Caco-2 (cell line): ENCODE measurements around the gene SAMD11. TPM values are rescaled to one million over a fixed set of nuclear protein-coding genes. Genes with fewer than 3 reads are reported as not detected.

Experiments used
- BruUV-seq: library from RNA; stranded (reverse); fragments of 400-500 nt; replicated peaks from 2 replicates; lab custom pipeline; 2021; lab: Mats Ljungman, UMichigan
- CTCF ChIA-PET: fragments of 300-600 bp; sonication (Branson Sonifier 250); formaldehyde crosslinking; loops from one replicate; lab custom pipeline; 2022; ENCODE audit warnings: antibody characterized with exemption; lab: Charles Lee
- POLR2A ChIA-PET: fragments of 300-600 bp; sonication (Branson Sonifier 250); formaldehyde crosslinking; loops from one replicate; lab custom pipeline; 2022; ENCODE audit warnings: antibody characterized with exemption; lab: Charles Lee
- DNase-seq, 2 experiments: peaks; one replicate each; pipeline versions ENCODE4 v3.0.0 to v3.0.0-alpha.2; 2020 to 2022
- H3K27me3 ChIP-seq: replicated peaks from 2 replicates; pipeline ENCODE4 v1.6.0; 2011; ENCODE audit warnings: low read length; ENCODE audit not compliant: control insufficient read depth, insufficient read depth
- H3K36me3 ChIP-seq: 2 replicates; pipeline ENCODE4 v1.5.1; 2011; ENCODE audit warnings: low read length; ENCODE audit not compliant: control insufficient read depth, insufficient read depth
- H3K4me1 ChIP-seq: fragments of 250-450 bp; sonication (Bioruptor Pico); 2 replicates; pipeline ENCODE4 v1.5.1; 2020; ENCODE audit warnings: mild to moderate bottlenecking
- H3K4me3 ChIP-seq: 2 replicates; pipeline ENCODE4 v1.5.1; 2011; ENCODE audit warnings: low read depth, mild to moderate bottlenecking, control low read depth, low read length
- H3K9me3 ChIP-seq: fragments of 250-450 bp; sonication (Bioruptor Pico); 2 replicates; pipeline ENCODE4 v1.5.1; 2020; ENCODE audit warnings: mild to moderate bottlenecking, moderate library complexity
- H3K27ac Mint-ChIP-seq: one replicate; pipeline ENCODE4 v1.8.0; 2022; ENCODE audit warnings: mixed read lengths; ENCODE audit not compliant: unreplicated experiment
- H3K27me3 Mint-ChIP-seq: one replicate; pipeline ENCODE4 v1.8.0; 2022; ENCODE audit warnings: mixed read lengths; ENCODE audit not compliant: insufficient read depth, unreplicated experiment
- H3K36me3 Mint-ChIP-seq: one replicate; pipeline ENCODE4 v1.8.0; 2022; ENCODE audit warnings: mild to moderate bottlenecking, mixed read lengths; ENCODE audit not compliant: insufficient read depth, unreplicated experiment
- H3K4me1 Mint-ChIP-seq: one replicate; pipeline ENCODE4 v1.8.0; 2022; ENCODE audit warnings: low read depth, mixed read lengths; ENCODE audit not compliant: unreplicated experiment
- H3K4me3 Mint-ChIP-seq: one replicate; pipeline ENCODE4 v1.8.0; 2022; ENCODE audit warnings: mild to moderate bottlenecking, moderate library complexity, mixed read lengths; ENCODE audit not compliant: unreplicated experiment
- H3K9me3 Mint-ChIP-seq: one replicate; pipeline ENCODE4 v1.8.0; 2022; ENCODE audit warnings: mixed read lengths; ENCODE audit not compliant: unreplicated experiment
- CTCF ChIP-seq, 2 experiments: fragments of 200-600 bp in 1 of 2; IDR thresholded peaks; 1 replicate in 1 of 2; 2 replicates in 1 of 2; pipeline versions ENCODE4 v1.5.1 to v1.8.0; 2011 to 2022; ENCODE audit warnings: antibody characterized with exemption in 1 of 2, control low read depth in 1 of 2, inconsistent platforms in 1 of 2, low read depth in 1 of 2, low read length in 1 of 2, mild to moderate bottlenecking in 1 of 2, moderate library complexity in 1 of 2; ENCODE audit not compliant: insufficient read depth in 1 of 2, severe bottlenecking in 1 of 2, unreplicated experiment in 1 of 2
- intact Hi-C: fragments of 100-400 bp; cut with micrococcal nuclease; formaldehyde crosslinking; loops from one replicate; pipeline ENCODE4 v1.10.0; 2022; ENCODE audit not compliant: unreplicated experiment
- total RNA-seq: library from RNA; stranded (reverse); gene quantifications from 2 replicates; pipeline ENCODE4 v1.2.3, GENCODE V29; 2022

SAMD11 gene
- total RNA-seq, 1 experiment from 2014 or later, result 0.54 TPM

- ChIA-PET POLR2A (interaction anchor here (0.6 to 1.5 kb wide), 2 partner anchors 8 to 72 kb away, joined by 3 to 4 read pairs; no protein-coding TSS in a partner anchor), CTCF (interaction anchor here (1.8 kb wide), 1 partner anchor 9 kb away, joined by 8 read pairs; no protein-coding TSS in a partner anchor)
- Mint-ChIP-seq H3K4me3 (peak overlapping the region; percentile 60), H3K27me3 (no peaks in the 10 kb centered on the region), H3K27ac (no peak overlapping the region), H3K36me3 (peaks cover 13% of the 10 kb centered on the region), H3K9me3 (no peaks in the 10 kb centered on the region), H3K4me1 (no peaks in the 10 kb centered on the region)
- Histone ChIP-seq H3K4me3 (peak overlapping the region; percentile 85; the same call in 1 of the 2 replicates), H3K27me3 (no peaks in the 10 kb centered on the region), H3K4me1 (peaks cover 6% of the 10 kb centered on the region), H3K9me3 (no peaks in the 10 kb centered on the region), H3K36me3 (no peaks in the 10 kb centered on the region)
- TSS peak; percentile 10 for BruUV-seq
- no peak for DNase-seq
- TF ChIP-seq CTCF (IDR thresholded peaks at IDR 0.05; ENCODE audit: insufficient read depth in 1 of 2, low read depth in 1 of 2, low read length in 1 of 2, severe bottlenecking in 1 of 2, unreplicated experiment in 1 of 2), result no peak
- intact Hi-C loops, result no loop called here
These were observed 44.0 kb downstream of the SAMD11 start for GRCh38 chr1:967466-968343.

- POLR2A ChIA-PET, result no interaction called here
- no peaks in the 10 kb centered on the region for H3K27me3 ChIP-seq
- no peak overlapping the region for H3K4me3 ChIP-seq
- peaks cover 6% of the 10 kb centered on the region for H3K4me1 ChIP-seq
- Mint-ChIP-seq H3K9me3 (no peaks in the 10 kb centered on the region), H3K27ac (no peak overlapping the region), H3K27me3 (no peaks in the 10 kb centered on the region), H3K4me1 (no peaks in the 10 kb centered on the region), H3K4me3 (no peak overlapping the region), H3K36me3 (peaks cover 6% of the 10 kb centered on the region)
- no peak for DNase-seq
- no peaks in the 10 kb centered on the region for H3K9me3 ChIP-seq
- H3K36me3 ChIP-seq, result no peaks in the 10 kb centered on the region
- no peak for TF ChIP-seq CTCF (IDR thresholded peaks at IDR 0.05; ENCODE audit: insufficient read depth in 1 of 2, low read depth in 1 of 2, low read length in 1 of 2, severe bottlenecking in 1 of 2, unreplicated experiment in 1 of 2)
- intact Hi-C loops, result no loop called here
- CTCF ChIA-PET, result no interaction called here
- no TSS peak for BruUV-seq
These were observed 45.6 kb downstream of the SAMD11 start for GRCh38 chr1:969260-969855.

GRCh38 chr1:970242-970972 is 46.7 kb downstream of the SAMD11 start:
- CTCF ChIA-PET, result no interaction called here
- TF ChIP-seq CTCF (IDR thresholded peaks at IDR 0.05; ENCODE audit: insufficient read depth in 1 of 2, low read depth in 1 of 2, low read length in 1 of 2, severe bottlenecking in 1 of 2, unreplicated experiment in 1 of 2), result no peak

More at GRCh38 chr1:970242-970972, 46.7 kb downstream of the SAMD11 start:
- no TSS peak for BruUV-seq
- intact Hi-C loops, result no loop called here
- Mint-ChIP-seq H3K4me1 (peaks cover 5% of the 10 kb centered on the region), H3K4me3 (no peak overlapping the region), H3K36me3 (no peaks in the 10 kb centered on the region), H3K9me3 (no peaks in the 10 kb centered on the region), H3K27me3 (no peaks in the 10 kb centered on the region), H3K27ac (no peak overlapping the region)
- no peaks in the 10 kb centered on the region for H3K36me3 ChIP-seq
- no peak overlapping the region for H3K4me3 ChIP-seq
- peaks cover 6% of the 10 kb centered on the region for H3K4me1 ChIP-seq
- POLR2A ChIA-PET, result no interaction called here
- no peaks in the 10 kb centered on the region for H3K27me3 ChIP-seq
- no peaks in the 10 kb centered on the region for H3K9me3 ChIP-seq
- DNase-seq, result no peak
